ENCODE measurements around the gene BCAS3.
A peak's percentile ranks its signal among the peaks of the same experiment; 100 is the strongest.
"Not testable (repeated sequence)": the region's sequence is repeated elsewhere in the genome, so short reads cannot be mapped to it uniquely, and the experiment has no call there.

BCAS3 gene

DNA sequence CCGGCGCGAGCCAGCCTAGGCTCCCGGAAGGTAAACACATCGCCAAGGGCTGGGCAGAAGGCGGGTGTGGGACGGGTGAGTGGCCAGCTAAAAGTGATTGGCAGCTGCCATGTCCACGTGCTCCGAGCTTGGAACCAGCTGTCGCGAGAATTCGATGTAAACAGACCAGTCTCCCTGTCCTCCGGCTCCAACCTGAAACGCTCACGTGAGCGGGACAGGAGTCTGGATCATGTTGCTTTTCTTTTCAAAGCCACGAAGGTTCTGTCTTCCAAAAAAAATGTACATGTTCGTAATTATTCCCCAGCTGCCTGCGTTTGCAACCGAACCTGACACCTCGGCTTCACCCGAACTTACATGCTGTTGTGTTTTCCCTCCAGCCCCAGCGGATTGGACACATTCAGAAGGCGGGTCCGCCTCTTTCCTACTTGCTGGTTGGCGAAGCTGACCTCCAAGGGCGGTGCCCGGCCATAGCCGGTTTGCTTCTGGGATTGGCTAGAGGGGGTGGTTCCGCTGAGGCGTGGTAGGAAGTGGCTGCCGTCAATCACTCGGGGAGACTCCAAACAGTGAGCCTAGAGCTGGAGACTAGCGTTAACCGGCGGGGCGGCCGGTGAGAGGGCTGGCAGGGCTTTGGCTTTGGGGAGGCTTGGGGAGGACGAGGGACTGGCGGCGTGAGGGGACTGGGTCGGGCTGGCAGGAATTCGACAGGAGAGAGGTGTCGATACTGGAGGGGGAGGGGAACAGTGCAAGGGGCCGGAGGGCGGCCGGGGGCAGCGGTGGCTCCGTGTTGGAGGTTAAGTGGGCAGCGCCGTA is at the start of gene BCAS3:
Gene BCAS3 (plus strand): TSS at position 544 of the 810 bp plus-strand sequence.
- DNase-seq = peak; percentile 95 to 96

DNA sequence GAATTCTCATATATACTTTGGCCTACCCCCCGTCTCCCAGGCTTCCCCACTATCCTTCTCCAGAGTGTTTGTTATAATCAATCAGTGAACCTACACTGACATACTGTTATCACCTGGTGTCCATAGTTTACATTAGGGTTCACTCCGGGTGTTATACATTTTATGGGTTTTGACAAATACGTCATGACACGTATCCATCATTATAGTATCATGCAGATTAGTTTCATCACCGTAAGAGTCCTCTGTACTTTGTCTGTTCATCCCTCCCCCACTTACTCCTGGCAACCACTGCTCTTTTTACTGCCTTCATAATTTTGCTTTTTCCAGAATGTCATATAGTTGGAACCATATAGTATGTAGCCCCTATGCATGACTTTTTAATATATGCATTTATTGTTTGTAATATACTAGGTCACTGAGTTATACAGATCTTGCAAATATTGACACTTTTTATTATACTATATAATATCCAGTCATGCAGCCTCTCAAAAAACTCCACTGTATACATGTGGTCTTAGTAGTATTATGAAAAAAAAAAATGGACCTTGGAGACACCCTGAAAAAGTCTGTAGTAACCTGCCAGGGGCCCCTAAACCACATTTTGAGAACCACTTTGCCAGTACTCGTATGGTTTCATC is 49.3 kb upstream of the BCAS3 start:
- no peak for DNase-seq

DNA sequence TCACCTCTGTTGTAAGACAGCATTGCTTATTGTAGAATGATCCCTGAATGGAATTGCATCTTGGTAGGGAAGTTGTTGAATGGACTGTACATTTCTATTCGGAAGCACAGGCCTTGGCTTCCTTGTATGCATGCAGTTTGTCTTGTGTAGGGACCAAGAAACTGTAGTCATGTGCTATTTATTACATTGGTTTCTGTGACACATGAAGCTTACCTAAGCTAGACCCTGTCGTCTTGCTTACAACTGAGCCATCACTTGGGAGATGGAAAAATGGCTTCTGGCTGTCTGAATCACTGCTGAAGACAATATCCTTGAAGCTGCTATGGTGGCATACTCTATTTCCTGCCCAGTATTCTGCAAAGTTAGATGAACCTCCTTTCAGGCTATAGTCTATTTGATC is 48.5 kb upstream of the BCAS3 start:
- DNase-seq = no peak

DNA sequence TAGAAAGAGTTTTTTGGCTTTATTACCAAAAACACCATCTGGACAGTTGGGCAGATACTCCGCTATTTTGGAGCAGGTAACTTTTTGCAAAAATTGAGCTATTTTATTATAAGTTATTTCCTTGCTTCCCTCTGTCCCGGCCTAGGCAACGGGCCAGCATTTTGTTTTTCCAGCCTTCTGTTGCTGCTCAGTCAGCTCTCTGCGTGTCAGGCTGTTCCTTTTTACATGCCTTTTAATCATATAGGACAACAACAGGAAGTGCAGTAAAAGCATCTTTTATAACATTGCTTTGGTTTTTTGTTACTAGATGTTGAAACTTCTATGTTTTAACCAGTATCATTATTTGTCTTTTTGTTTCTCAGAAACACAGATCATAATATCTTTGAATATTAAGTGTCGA is 47.3 kb upstream of the BCAS3 start:
- no peak for DNase-seq

DNA sequence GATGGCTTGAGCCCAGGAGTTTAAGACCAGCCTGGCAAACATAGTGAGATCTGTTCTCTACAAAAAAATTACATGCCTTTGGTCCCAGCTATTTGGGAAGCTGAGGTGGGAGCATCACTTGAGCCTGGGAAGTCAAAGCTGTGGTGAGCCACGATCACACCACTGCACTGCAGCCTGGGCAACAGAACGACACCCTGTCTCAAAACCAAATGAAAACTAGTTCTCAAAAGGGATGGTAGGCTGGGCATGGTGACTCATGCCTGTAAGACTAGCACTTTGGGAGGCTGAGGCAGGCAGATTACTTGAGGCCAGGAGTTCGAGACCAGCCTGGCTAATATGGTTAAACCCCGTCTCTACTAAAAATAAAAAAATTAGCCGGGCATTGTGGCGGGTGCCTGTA is 46.5 kb upstream of the BCAS3 start:
- DNase-seq = no peak

DNA sequence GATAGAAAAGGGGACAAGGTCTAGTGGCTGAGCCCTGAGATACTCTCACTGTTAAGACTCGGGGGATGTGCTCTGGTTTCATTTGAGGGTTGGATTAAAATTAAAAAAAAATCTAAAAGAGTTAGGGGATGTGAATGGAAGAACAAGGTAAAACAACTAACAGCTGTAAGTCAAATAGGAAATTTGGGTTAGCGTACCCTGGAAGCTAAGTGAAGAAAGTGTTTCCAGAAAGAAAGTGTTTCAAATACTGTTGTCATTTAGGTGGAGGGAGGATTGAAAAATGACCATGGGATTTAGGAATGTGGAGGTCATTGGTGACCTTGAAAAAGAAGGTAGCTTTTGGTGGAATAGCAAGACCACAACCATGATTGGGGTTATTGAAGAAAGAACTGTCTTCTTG is 40.0 kb upstream of the BCAS3 start:
- DNase-seq = no peak

DNA sequence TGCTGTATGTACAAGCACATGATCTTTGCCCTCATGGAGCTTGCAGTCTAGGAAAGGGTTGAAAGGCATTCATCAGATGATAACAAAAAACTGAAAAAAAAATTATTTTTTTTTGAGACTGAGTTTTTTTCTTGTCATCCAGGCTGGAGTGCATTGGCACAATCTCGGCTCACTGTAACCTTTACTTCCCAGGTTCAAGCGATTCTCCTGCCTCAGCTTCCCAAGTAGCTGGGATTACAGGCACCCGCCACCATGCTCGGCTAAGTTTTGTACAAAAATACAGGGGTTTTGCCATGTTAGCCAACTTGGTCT is 38.7 kb upstream of the BCAS3 start:
- DNase-seq = no peak

DNA sequence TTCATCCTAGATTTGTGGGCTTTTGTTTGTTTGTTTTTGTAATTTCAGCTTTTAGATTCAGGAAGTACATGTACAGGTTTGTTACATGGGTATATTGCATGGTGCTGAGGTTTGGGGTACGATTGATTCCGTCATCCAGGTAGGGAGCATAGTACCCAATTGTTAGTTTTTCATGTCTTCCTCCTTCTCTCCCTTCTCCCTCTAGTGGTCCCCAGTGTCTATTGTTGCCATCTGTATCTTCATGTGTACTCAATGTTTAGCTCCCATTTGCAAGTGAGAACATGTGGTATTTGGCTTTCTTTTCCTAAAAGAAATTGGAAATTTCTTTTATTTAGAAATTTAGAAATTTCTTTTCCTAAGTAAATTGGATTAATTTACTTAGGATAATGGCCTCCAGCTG is 37.1 kb upstream of the BCAS3 start:
- DNase-seq = no peak

DNA sequence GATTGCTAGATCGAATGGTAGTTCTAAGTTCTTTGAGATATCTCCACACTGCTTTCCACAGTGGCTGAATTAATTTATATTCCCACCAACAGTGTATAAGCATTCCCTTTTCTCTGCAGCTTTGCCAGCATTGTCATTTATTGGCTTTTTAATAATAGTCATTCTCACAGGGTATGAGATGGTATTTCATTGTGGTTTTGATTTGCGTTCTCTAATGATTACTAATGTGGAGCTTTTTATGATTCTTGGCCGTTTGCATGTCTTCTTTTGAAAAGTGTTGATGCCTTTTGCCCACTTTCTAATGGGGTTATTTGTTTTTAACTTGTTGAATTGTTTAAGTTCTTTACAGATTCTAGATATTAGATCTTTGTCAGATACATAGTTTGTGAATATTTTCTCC is 36.5 kb upstream of the BCAS3 start:
- no peak for DNase-seq

DNA sequence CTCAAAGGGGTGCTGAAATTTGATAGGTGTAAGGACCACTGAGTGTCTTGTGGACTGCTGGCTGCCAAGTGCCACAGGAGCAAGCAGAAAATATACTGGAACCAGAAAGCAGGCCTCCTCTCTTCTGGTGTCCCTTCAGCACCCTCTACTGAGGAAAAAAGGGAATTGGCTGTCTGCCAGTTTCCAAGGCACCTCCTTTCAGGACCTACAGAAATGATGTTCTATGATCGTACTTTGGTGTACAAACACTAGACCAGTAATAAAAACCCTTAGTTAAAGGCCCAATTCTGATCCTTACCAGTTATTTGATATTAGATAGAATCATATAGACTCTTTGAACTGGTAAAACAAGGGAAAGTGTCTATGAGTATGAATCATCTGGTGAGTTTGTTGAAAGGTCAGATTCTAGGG is 35.8 kb upstream of the BCAS3 start:
- peak; percentile 23 to 27 for DNase-seq

DNA sequence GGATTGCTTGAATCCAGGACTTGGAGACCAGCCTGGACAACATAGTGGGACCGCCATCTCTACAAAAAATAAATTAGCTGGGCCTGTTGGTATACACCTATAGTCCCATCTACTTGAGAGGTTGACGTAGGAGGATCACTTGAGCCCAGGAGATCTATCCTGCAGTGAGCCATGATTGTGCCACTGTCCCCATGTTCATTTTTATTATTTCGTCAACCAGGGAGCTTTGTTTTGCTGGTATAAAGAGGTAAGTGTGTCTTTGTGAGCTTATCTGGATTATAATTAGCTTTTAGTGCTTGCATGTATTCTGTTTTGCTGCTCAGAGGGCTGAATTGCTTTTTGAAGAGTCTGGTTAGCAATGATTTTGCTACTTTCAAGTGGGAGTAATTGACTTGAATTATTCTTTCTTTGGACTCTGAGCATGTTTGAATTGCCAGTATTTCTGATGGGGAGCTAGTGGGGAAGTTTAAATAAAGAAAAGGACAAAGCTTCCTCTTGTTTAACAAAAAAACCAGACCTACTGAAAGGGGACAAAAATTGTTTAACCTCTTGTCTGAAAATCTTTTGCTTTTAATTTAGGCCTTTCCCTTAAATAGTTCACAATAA is 31.6 kb upstream of the BCAS3 start:
- no peak for DNase-seq

DNA sequence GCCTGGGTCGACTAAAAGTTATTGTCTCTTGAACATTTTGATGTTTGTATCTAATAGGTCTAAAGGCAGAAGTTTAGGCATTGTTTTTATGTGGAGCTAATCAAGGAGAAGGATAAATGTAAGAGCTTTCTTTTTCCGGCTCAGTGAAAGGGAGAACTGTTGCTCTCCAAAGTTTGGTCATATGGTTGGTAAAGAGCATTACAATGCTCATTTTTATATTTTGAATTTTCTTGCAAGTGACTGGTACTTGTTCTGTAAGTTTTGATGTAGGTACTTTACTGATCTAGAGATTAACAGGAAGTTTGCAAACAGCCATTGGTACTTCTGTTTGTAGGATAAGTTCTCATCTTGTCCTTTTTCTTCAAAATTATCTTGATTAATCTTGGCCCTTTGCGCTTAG is 30.9 kb upstream of the BCAS3 start:
- DNase-seq = no peak

DNA sequence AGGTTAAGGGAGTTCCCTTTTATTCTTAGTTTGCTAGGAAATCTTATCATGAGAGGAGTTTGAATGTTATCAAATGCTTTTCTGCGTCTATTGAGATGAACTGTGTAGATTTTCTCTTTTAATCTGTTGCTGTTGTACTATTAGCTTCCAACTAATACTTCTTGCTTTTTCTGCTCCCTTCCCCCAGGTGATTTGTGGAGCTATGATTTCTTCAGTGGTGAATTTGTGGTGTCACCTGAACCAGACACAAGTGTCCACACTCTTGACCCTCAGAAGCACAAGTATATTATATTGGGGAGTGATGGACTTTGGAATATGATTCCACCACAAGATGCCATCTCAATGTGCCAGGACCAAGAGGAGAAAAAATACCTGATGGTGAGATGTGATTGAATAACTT is 29.9 kb upstream of the BCAS3 start:
- no peak for DNase-seq

DNA sequence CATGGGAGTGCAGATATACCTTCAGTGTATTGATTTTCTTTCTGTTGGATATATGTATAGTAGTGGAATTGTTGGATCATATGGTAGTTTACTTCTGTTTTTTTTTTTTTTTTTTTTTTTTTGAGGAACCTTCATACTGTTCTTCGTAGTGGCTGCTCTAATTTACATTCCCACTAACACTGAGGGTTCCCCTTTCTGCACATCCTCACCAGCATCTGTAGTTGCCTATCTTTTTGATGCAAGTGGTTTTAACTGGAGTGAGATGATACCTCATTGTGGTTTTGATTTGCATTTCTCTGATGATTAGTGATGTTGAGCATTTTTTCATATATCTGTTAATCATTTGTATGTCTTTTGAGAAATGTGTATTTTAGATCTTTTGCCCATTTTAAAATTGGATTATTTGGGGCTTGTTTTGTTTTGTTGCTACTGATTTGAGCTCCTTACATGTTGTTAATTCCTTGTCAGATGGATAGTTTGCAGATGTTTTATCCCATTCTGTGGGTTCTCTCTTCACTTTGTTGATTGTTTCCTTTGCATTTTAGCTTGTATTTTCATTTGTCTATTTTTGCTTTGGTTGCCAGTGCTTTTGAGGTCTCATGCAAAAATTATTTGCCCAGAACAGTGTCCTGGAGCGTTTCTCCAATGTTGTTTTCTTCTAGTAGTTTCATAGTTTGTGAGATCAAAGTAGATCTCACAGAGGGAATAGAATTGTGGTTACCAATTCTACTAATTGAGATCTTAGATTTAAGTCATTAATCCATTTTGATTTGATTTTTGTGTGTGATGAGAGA is 25.0 kb upstream of the BCAS3 start:
- DNase-seq = no peak

DNA sequence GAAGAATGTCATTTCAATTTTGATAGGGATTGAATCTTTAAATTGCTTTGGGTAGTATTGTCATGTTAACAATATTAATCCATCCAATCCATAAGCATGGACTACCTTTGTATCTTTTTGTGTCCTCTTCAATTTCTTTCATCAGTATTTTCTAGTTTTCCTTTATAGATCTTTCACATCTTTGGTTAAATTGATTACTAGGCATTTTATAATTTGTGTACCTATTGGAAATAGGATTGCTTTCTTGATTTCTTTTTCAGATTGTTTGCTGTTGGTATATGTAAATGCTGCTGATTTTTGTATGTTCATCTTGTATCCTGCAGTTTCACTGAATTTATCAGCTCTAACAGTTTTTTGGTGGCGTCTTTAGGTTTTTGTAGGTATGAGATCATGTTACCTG is 24.1 kb upstream of the BCAS3 start:
- no peak for DNase-seq

DNA sequence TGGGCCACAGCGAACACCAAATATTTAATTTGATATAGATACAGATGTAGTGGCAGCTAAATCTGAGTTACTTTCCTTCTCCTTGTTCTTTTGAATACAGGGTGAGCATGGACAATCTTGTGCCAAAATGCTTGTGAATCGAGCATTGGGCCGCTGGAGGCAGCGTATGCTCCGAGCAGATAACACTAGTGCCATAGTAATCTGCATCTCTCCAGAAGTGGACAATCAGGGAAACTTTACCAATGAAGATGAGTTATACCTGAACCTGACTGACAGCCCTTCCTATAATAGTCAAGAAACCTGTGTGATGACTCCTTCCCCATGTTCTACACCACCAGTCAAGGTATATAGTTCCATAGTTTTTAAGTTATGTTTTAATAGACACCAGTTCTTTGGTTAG is 21.2 kb upstream of the BCAS3 start:
- no peak for DNase-seq

DNA sequence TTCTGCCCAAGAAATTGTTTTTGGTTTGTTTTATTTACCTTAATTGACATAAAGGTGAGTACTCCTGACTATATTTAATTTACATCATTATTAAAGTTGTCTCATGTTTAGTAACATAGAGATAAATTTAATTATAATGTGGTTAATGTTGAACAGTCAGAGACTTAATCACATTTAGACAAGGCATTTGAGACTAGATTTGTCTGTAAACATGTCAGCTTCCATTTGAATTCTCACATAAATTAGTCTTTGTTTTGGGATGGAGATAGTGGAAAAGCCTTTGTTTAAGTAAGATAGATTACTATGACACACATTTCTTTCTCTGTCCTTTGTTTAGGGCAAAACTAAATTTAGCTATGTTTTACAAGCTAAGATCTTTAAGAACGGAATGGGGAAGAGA is 18.5 kb upstream of the BCAS3 start:
- no peak for DNase-seq

DNA sequence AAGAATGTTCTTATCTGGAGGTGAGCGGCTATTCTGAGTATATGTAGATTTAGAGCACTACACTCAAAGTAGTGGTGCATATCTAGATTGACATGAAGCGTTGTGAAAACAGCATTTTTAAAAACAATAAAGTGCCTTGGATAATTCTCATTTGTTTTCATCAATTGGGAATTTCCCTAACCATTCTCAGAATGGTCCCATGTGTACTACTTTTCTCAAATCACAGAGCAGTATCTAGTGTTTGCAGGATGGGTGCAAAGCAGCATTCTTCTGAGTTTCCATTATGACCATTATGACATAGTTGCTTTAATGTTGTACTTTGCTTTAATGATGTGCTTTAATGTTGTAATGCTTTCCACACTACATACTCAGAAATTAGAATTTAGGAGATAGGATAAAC is 16.2 kb upstream of the BCAS3 start:
- no peak for DNase-seq

DNA sequence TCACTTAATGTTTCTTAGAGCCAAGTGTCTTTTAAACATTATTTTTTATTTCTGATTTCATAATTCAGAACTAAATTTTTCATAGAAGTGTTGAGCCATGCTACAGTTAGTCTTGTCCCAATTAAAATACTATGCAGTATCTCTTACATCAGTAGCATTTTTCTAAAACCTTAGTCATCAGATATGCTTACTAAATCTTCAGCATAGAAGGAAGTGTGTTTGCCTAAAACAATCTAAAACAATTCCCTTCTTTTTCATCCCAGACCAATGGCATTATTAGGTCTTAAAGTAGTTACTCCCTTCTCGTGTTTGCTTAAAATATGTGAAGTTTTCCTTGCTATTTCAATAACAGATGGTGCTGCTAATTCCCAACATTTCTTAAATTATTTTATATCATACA is 13.6 kb upstream of the BCAS3 start:
- DNase-seq = no peak

DNA sequence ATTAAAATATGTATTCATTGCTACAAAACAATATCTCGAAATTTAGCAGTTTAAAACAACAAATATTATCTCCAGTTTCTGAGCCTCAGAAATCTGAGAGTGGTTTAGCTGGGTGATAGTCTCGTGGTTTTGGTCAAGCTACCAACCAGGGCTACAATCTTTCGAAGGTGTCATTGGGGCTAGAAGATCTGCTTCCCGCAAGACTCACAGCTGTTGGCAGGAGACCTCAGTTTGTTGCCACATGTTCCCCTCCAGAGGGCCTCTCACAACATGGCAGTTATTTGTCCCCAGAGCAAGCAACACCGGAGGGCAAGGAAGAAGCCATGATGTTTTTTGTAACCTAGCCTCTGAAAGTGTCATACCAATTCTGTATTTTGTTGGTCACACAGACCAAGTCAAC is 12.0 kb upstream of the BCAS3 start:
- no peak for DNase-seq

DNA sequence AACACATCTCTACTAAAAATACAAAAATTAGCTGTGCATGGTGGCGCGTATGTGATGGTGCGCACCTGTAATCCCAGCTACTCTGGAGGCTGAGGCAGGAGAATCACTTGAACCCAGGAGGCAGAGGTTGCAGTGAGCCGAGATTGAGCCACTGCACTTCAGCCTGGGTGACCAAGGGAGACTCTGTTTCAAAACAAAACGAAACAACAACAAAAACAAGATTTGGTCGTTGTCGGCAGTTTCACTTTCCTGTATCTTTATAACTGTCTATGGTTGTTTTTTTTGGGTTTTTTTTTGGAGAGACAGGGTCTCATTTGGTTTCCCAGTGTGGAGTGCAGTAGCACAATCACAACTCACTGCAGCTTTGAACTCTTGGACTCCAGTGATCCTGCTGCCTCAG is 8.9 kb upstream of the BCAS3 start:
- not testable (repeated sequence) for DNase-seq

DNA sequence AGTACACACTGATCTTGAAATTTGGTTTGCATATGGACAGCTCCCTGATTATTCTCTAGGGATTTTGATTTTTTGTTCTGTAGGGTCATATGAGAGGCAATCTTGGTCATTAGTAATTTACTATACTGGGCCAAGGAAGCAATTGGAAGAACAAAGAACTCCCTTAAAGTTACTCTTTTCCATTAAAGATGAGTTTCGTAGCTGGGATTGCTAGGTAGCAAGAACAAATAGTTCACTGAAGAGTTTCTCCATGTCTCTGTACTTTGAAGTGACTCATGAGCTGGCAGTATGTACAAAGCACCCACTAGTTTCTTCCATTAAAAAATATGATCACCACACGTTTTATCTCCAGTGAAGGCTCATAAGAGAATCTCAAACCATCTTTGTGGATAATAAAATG is 6.2 kb upstream of the BCAS3 start:
- DNase-seq = no peak

DNA sequence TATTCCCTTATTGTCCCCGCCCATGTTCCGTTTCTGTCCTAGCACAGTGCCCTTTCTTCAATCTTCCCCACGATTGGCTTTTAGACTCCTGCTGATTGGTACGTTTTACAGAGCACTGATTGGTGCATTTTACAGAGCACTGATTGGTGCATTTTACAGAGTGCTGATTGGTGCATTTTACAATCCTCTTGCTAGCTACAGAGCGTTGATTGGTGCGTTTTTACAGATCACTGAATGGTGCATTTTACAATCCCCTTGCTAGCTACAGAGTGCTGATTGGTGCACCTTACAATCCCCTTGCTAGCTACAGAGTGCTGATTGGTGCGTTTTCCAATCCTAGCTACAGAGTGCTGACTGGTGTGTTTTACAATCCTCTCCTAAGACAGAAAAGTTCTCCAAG is 3.0 kb upstream of the BCAS3 start:
- DNase-seq = not testable (repeated sequence)

DNA sequence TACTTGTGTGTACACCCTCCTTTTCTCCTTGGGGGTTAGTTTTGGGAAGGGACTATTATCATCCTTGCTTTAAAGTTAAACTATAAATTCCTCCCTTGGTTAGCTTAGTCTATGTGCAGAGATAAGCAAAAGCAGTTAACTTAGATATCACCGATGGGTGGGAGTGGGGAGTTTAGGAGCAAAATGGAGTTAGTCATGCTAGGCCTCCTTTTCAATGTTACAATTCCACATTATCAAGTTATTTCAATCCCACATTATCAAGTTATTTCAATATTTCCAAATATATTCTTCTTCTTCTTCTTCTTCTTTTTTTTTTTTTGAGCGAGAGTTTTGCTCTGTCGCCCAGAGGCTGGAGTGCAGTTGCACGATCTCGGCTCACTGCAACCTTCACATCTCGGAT is 1.7 kb upstream of the BCAS3 start:
- no peak for DNase-seq
